GM21528 (cell line): Measurements from ENCODE around the gene NLK.
A peak's percentile ranks its signal among the peaks of the same experiment; 100 is the strongest.

ENCODE experiments used
- ATAC-seq: cut with Tn5 transposase; IDR thresholded peaks from one replicate; pipeline ENCODE4 v1.9.1; 2021; ENCODE audit warnings: mild to moderate bottlenecking, moderate library complexity; ENCODE audit not compliant: unreplicated experiment, low FRiP score

The NLK gene

GRCh38 chr17:28039251-28039650 lies 3.2 kb upstream of the NLK start:
- no peak for ATAC-seq

GRCh38 chr17:28040406-28040805 lies 2.1 kb upstream of the NLK start:
- ATAC-seq: no peak

DNA sequence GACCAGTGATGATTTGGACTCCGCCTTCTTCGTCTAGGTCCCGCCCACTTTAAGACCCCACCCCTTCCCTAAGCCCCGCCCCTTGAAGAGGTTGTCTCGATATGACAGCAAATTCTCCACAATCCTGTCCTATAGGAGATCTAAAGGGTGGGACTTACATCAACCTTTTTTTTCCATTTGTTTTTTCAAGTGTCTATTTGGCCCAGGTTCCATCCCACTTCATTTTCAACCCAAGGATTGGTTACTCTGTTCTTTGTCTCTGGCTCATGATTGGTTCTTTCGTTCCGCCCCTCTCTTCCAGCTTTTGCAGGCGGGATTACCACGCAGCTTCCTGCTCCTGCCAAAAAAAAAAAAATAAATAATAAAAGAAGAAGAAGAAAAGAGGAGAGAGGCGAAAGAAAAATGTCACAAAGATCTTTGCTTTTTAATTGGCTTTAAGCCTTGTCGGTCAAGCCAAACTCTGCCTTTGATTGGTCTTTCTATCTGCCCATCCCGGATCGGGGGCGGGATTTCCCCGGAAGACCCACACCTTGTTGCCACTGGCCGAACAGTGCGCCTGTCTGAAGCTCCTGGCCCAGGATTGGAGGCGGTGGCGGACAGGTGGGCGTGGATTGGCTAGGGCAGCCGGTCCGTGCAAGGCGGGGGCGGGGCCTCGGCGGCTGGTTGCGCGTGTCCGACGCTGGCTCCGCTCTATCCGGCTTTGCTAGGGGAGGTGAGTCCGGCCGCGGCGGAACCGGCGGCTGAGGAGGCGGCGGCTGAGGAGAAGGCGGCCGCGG lies 1.2 kb upstream of the NLK start:
- peak; percentile 87 for ATAC-seq

GRCh38 chr17:28041844-28042656 lies 427 bp upstream of the NLK start:
- ATAC-seq: peak; percentile 11

GRCh38 chr17:28042721-28043291 lies 329 bp downstream of the NLK start:
- ATAC-seq: no peak

GRCh38 chr17:28043296-28043695 lies 819 bp downstream of the NLK start:
- no peak for ATAC-seq

DNA sequence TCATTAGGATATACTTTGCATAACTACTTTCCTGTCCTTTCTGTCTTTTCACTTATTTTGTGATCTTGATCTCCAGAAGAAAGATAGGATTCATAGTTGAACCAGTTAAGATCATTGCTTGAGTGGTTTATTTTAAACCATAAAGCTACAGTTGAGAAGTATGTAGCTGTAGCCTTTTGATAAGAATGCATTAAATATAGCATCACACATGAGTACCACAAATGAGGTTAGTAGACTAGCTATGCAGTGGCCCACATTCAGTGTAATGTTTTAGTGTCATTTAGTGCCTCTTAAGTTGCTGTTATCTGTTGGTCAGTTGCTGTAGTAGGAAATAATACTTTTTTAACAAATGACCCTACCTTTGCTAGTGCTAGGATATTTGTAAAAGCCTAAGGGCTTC lies 1.3 kb downstream of the NLK start:
- ATAC-seq: no peak

- no peak for ATAC-seq
These were observed 2.8 kb downstream of the NLK start for GRCh38 chr17:28045304-28045703.

DNA sequence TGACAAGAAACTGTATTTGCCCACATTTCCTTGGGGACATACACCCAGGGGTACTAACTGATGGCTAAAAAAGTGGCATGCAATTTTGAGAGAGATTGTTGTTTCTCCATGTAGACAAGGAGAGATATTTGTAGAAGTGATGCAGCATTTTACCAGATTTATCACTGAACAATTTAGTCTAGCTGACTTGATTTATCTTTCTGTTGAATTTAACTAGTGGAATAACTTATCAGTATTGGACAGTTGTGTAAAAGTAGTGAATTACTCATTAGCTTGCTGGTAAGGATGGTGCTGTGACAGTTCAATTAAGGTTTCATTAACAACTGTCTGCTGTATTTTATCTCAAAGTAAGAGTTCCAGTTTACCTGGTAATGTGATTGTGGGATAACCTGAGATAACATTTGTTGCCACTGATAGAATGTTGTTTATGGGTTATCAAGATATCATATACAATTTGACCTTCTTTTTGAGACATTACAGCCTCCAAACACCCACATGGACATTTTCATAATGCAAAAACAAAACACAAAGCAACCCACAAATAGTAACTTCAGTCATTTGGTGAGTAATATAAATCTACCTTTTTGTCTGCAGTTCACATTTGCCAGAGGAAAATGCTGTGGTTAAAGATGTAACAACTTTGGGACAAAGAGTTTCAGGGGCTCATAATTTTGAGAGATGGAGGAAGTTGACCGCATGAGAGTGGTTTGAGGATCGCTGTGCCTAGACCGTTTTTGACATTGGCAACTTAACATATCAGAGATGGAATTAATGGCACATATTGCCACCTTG lies 3.8 kb downstream of the NLK start:
- ATAC-seq: no peak

DNA sequence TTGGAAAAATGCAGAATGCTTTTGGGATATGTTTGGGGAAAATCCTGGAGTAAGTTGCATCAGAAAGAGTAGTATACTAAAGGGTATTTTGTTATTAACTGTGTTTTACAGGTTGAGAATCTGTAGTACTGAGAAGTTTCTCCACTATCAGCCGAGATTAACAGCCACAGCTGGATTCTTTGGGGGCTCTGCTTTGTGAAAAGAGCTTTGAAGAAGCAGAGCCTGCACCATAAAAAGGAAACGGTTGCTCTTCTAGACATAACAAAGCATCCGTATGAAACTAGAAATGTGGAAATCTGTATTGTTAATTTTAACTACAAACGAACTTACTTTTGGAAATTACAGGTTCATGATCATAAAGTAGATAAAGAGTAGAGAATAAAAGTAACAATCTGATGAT lies 5.3 kb downstream of the NLK start:
- ATAC-seq: no peak

GRCh38 chr17:28049071-28049470 lies 6.6 kb downstream of the NLK start:
- ATAC-seq: no peak

DNA sequence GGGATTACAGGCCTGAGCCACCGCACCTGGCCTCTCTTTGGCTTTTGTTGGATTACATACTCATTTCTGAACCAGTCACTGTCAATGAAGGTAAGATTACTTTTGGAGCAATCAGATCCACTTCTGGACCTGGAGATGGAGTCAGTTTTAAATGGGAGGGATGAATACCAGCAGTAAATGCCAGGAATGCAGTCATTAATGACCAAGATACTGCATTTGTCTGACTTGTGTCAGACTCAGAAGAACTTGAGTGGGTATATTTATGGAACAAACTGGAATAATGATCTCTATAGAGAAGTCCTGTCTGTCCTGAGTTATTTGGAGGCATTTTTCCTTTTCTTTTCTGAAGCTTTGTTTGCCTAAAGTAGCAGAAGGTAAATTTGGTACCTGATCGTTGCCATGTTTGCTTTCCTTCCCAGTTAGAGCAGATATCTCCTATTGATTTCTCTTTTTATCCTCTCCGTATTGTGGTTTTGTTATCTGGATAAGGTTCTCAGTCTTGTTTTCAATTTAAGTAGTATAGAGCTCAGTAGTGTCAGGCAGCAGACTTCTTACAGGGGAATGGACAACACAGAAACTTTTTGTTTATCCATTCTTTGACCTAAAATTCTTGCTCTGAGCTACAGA lies 10.7 kb downstream of the NLK start:
- no peak for ATAC-seq

GRCh38 chr17:28053725-28054124 lies 11.2 kb downstream of the NLK start:
- ATAC-seq: no peak

DNA sequence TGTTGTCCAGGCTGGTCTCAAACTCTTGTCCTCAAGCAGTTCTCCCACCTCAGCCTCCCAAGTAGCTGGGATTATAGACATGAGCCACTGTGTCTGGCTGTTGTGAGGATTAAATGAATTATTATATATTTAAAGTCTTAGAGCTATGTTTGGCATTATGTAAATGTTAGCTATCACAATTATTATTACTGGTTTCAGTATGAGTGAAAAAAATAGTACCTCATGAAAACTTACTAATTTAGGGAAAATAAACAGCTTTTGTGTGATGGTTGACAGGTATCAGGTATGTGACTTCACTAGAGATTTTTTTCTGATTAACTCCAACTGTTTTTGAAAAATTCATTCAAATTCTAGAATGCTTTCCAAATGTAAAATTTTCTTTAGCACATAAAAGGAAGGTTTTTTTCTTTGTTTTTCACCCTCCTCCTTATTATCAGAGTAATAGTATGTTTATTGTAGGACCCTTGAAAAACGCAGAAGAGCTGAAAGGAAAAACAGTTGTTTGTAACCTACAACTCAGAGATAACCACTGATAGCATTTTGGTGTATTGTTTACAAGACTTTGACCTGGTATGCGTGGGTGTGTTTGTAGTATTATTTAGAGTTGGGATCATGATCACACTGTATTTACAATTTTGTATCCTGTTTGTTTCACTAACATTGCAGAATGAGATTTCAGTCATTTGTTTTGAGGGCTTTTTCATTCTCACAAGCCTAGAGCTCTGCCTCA lies 13.2 kb downstream of the NLK start:
- no peak for ATAC-seq

- no peak for ATAC-seq
These were observed 13.8 kb downstream of the NLK start for GRCh38 chr17:28056276-28056620.

DNA sequence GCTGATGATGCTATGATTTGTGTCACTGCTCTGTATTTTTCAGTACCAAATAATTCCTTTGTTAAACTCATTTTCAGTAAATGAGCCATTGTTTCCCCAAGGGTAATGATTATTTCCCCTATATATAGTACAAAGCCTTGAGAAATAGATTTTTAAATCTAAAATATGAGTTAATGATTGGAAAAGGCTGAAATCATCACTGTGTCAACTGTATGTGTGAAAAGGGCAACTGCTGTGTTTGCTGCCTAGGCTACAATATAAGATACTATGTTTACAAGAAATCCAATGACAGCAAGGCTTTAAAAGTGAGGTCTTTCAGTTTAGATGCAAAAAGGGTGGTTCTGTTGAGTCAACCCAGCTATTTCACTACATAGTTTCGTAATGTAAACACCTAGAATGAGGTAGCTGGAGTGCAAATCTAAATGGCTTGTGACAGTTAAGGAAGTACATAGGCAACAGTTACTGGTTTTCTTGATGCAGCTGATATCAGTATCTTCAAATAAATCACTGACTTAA lies 15.3 kb downstream of the NLK start:
- peak; percentile 72 for ATAC-seq

- ATAC-seq: no peak
These were observed 17.2 kb downstream of the NLK start for GRCh38 chr17:28059675-28060074.

DNA sequence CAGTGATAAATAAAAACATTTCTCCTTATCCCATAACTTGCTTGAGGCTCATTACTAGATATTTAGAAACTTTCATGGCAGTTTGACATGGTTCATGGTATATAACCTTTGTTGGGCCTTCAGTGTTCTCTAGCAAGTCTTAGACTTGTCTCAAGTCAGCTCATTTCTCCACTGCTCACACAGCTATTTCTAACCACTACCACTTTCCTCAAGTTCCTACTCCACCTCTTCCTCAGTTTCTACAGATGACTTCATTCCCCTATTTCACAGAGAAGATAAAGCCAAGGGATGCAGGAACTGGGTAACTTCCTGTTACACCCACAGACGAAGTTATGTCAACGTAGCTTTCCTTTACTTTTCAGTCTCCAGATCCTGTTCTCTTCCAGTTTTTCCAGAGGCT lies 23.2 kb downstream of the NLK start:
- no peak for ATAC-seq

DNA sequence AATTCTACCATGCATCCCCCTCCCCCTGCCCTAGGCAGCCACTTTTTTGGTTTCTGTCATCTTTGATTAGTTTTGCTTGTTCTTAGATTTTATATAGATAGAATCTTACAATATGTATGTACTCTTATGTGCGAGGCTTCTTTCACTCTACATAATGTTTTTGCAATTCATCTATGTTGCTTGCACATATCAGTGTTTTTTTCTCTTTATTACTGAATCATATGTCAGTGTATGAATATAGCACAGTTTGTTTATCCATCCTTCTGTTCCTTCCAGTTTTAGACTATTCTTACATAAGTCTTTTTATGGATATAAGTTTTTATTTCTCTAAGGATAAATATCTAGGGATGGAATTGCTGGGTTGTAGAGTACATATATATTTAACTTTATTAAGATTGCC lies 26.6 kb downstream of the NLK start:
- ATAC-seq: no peak

GRCh38 chr17:28071179-28071578 lies 28.7 kb downstream of the NLK start:
- no peak for ATAC-seq
